K562 (cell line): ENCODE results near the gene PIKFYVE. TPM values are rescaled to one million over a fixed set of nuclear protein-coding genes. Genes with fewer than 3 reads are reported as not detected.
A peak's percentile ranks its signal among the peaks of the same experiment; 100 is the strongest.

Experiments
- ARHGAP35 ChIP-seq: fragments of 450-650 bp; IDR thresholded peaks from 2 replicates; pipeline ENCODE4 v1.6.1; 2018; ENCODE audit not compliant: partially characterized antibody
- CBFA2T3 ChIP-seq: fragments of 450-650 bp; IDR thresholded peaks from 2 replicates; pipeline ENCODE4 v1.6.1; 2017
- CBX8 ChIP-seq: fragments of 200-600 bp; sonication (generic); IDR thresholded peaks from 2 replicates; pipeline ENCODE4 v1.6.1; 2012; ENCODE audit warnings: borderline replicate concordance, mixed run types, low read depth, mild to moderate bottlenecking, moderate library complexity, mixed read lengths, low read length, control low read depth, inconsistent platforms; ENCODE audit not compliant: poor library complexity, severe bottlenecking; ENCODE audit errors: extremely low read depth
- DMBX1 ChIP-seq: fragments of 250-450 bp; sonication (Bioruptor Pico); IDR thresholded peaks from 2 replicates; pipeline ENCODE4 v1.8.0; 2022; ENCODE audit warnings: inconsistent platforms, mild to moderate bottlenecking, moderate library complexity, borderline replicate concordance
- ESRRB ChIP-seq: fragments of 250-450 bp; sonication (Bioruptor Pico); IDR thresholded peaks from 2 replicates; pipeline ENCODE4 v1.5.0; 2020; ENCODE audit warnings: mild to moderate bottlenecking, moderate library complexity, borderline replicate concordance
- HDAC3 ChIP-seq: fragments of 450-650 bp; IDR thresholded peaks from 2 replicates; pipeline ENCODE4 v1.6.1; 2018; ENCODE audit warnings: borderline replicate concordance, mild to moderate bottlenecking, moderate library complexity; ENCODE audit not compliant: partially characterized antibody
- HIVEP1 ChIP-seq: fragments of 250-450 bp; sonication (Bioruptor Pico); IDR thresholded peaks from 2 replicates; pipeline ENCODE4 v1.4.0; 2020; ENCODE audit warnings: mild to moderate bottlenecking
- HOMEZ ChIP-seq: fragments of 250-450 bp; sonication (Bioruptor Pico); IDR thresholded peaks from 2 replicates; pipeline ENCODE4 v1.4.0; 2020; ENCODE audit warnings: mild to moderate bottlenecking, moderate library complexity
- HSF4 ChIP-seq: fragments of 250-450 bp; sonication (Bioruptor Pico); IDR thresholded peaks from 2 replicates; pipeline ENCODE4 v2.1.2; 2022; ENCODE audit warnings: mild to moderate bottlenecking, moderate library complexity, borderline replicate concordance
- KAT8 ChIP-seq: fragments of 450-650 bp; IDR thresholded peaks from 2 replicates; pipeline ENCODE4 v1.6.1; 2016; ENCODE audit warnings: low read depth, mild to moderate bottlenecking
- NR2C1 ChIP-seq, 2 experiments: fragments of 450-650 bp; IDR thresholded peaks; 2 replicates each; pipeline ENCODE4 v1.6.1; 2017; ENCODE audit warnings: mild to moderate bottlenecking in 2 of 2, antibody characterized with exemption in 1 of 2, inconsistent platforms in 1 of 2, missing compliant biosample characterization in 1 of 2, missing genetic modification characterization in 1 of 2
- PKNOX1 ChIP-seq: fragments of 450-650 bp; IDR thresholded peaks from 2 replicates; pipeline ENCODE4 v1.6.1; 2016
- POLR2AphosphoS2 ChIP-seq: IDR thresholded peaks from 2 replicates; pipeline ENCODE4 v1.6.1; 2012; ENCODE audit warnings: low read length, improper control_type of control experiment
- POU5F1 ChIP-seq: fragments of 150-350 bp; IDR thresholded peaks from 2 replicates; pipeline ENCODE4 v1.6.1; 2014; ENCODE audit warnings: borderline replicate concordance, low read length, low read depth, mild to moderate bottlenecking; ENCODE audit not compliant: partially characterized antibody
- PPARD ChIP-seq: fragments of 250-450 bp; sonication (Bioruptor Pico); IDR thresholded peaks from 2 replicates; pipeline ENCODE4 v1.8.0; 2022; ENCODE audit warnings: inconsistent platforms, mild to moderate bottlenecking, moderate library complexity
- PREB ChIP-seq: sonication (generic); formaldehyde crosslinking; IDR thresholded peaks from 2 replicates; pipeline ENCODE4 v1.8.1; 2023; ENCODE audit warnings: mild to moderate bottlenecking, missing genetic modification reagents
- PTBP1 ChIP-seq: fragments of 200-400 bp; formaldehyde crosslinking; IDR thresholded peaks from 2 replicates; pipeline ENCODE4 v1.6.1; 2017; ENCODE audit warnings: low read depth, low read length
- RBM39 ChIP-seq: fragments of 200-400 bp; formaldehyde crosslinking; optimal IDR thresholded peaks from 2 replicates; pipeline ENCODE3; 2018; ENCODE audit warnings: low read depth, low read length
- TARDBP ChIP-seq: fragments of 450-650 bp; IDR thresholded peaks from 2 replicates; pipeline ENCODE4 v1.6.1; 2016
- TBL1XR1 ChIP-seq, 2 experiments: IDR thresholded peaks; 2 replicates each; pipeline ENCODE4 v1.6.1; 2012; ENCODE audit warnings: improper control_type of control experiment in 2 of 2, low read length in 2 of 2, mild to moderate bottlenecking in 1 of 2
- TGIF2 ChIP-seq: sonication (generic); formaldehyde crosslinking; IDR thresholded peaks from 2 replicates; pipeline ENCODE4 v1.8.1; 2022; ENCODE audit warnings: mild to moderate bottlenecking, missing genetic modification reagents, moderate library complexity
- USF2 ChIP-seq: sonication (generic); formaldehyde crosslinking; IDR thresholded peaks from 2 replicates; pipeline ENCODE4 v1.5.0; 2020; ENCODE audit warnings: missing genetic modification reagents
- ZNF133 ChIP-seq: fragments of 250-450 bp; sonication (Bioruptor Pico); IDR thresholded peaks from 2 replicates; pipeline ENCODE4 v1.4.0; 2020; ENCODE audit warnings: mild to moderate bottlenecking
- ZNF717 ChIP-seq: fragments of 250-450 bp; sonication (Bioruptor Pico); IDR thresholded peaks from 2 replicates; pipeline ENCODE4 v1.5.0; 2021
- polyA plus RNA-seq, 8 experiments: library from polyadenylated mRNA; depleted of rRNA in 4 of 8; stranded (reverse) in 5 of 8; unstranded in 3 of 8; fragments of >200 nt; fragmentation: Nextera tagmentation in 2 of 8; fragmentation: Illumina TruSeq in 1 of 8; extraction: Ambion mirVana in 2 of 8; extraction: Trizol in 1 of 8; gene quantifications; 2 replicates each; pipeline versions ENCODE4 v1.2.1 to v1.2.3, GENCODE V29; 2011 to 2014; ENCODE audit warnings: inconsistent platforms in 1 of 8, missing spikeins in 1 of 8
- total RNA-seq, 7 experiments: library from RNA; depleted of rRNA in 6 of 7; stranded (reverse); fragments of >200 nt in 6 of 7; fragmentation: Illumina TruSeq in 2 of 7; extraction: Trizol in 2 of 7; gene quantifications; 2 replicates each; pipeline versions ENCODE4 v1.2.1 to v1.2.3, GENCODE V29; 2011 to 2021; ENCODE audit warnings: low replicate concordance in 1 of 7

PIKFYVE gene
- total and polyA plus RNA-seq, 9 of the 15 experiments (the other 6 are each of a cell fraction or from before 2014, with no cell fraction given) = 3.6 to 25.6 (median 16.7) TPM

- TF ChIP-seq HOMEZ (CRISPR knock-in tag) (no peak), USF2 (CRISPR knock-in tag) (peak; percentile 54), ARHGAP35 (no peak), TBL1XR1 (IDR thresholded peaks at IDR 0.05; ENCODE audit: low read length in 2 of 2) (0 out of 4 replicates have a peak, but pooled peaks of 1 of the 2 experiments have one; percentile 18), ZNF133 (CRISPR knock-in tag) (no peak), TARDBP (peak; percentile 84; the same call in 1 of the 2 replicates), PPARD (CRISPR knock-in tag) (no peak), HDAC3 (no peak), POU5F1 (no peak), PREB (CRISPR knock-in tag) (no peak), KAT8 (no peak), DMBX1 (CRISPR knock-in tag) (no peak), HIVEP1 (CRISPR knock-in tag) (no peak), NR2C1 (IDR thresholded peaks at IDR 0.05) (peak; percentile 61; the same call in 1 of the 2 replicates), NR2C1 (tag; IDR thresholded peaks at IDR 0.05) (peak; percentile 75), ESRRB (CRISPR knock-in tag) (no peak), HSF4 (CRISPR knock-in tag) (no peak), PKNOX1 (0 out of 2 replicates have a peak, but pooled peaks have one; percentile 6), CBX8 (no peak), TGIF2 (CRISPR knock-in tag) (no peak), ZNF717 (CRISPR knock-in tag) (no peak), PTBP1 (no peak), CBFA2T3 (no peak), RBM39 (no peak), POLR2AphosphoS2 (no peak)
Measured at GRCh38 chr2:208265801-208266552, at the start of gene PIKFYVE (continued).
